H1 (cell line): Measurements from ENCODE around the gene GPR176. TPM values are rescaled to one million over a fixed set of nuclear protein-coding genes. Genes with fewer than 3 reads are reported as not detected.

Experiments
- CTCF ChIA-PET: fragments of 300-600 bp; sonication (Branson Sonifier 250); formaldehyde crosslinking; loops from one replicate; lab custom pipeline; 2021; ENCODE audit not compliant: partially characterized antibody; lab: Charles Lee
- POLR2A ChIA-PET: fragments of 300-600 bp; sonication (Branson Sonifier 250); formaldehyde crosslinking; loops from one replicate; lab custom pipeline; 2021; ENCODE audit warnings: inconsistent platforms; ENCODE audit not compliant: partially characterized antibody; lab: Charles Lee
- DNase-seq, 2 experiments: peaks; one replicate each; pipeline versions ENCODE4 v3.0.0 to v3.0.0-alpha.2; 2010 to 2022; ENCODE audit warnings: low spot score in 2 of 2, low read depth in 1 of 2, mixed read lengths in 1 of 2
- FAIRE-seq: peaks from 2 replicates; lab custom pipeline; 2011; peaks lifted over from hg19 to GRCh38; lab: Jason Lieb, UNC
- H2AFZ ChIP-seq: 2 replicates; pipeline ENCODE4 v1.8.1; 2012; ENCODE audit warnings: low read length, inconsistent platforms
- H2AK5ac ChIP-seq: 2 replicates; pipeline ENCODE4 v1.6.1; 2013; ENCODE audit warnings: low read depth, low read length
- H2BK120ac ChIP-seq: replicated peaks from 2 replicates; pipeline ENCODE3; 2013; ENCODE audit warnings: low read depth, low read length, inconsistent platforms
- H2BK12ac ChIP-seq: 2 replicates; pipeline ENCODE4 v1.6.1; 2013; ENCODE audit warnings: low read depth, low read length
- H2BK15ac ChIP-seq: 2 replicates; pipeline ENCODE4 v1.6.1; 2013; ENCODE audit warnings: low read length
- H2BK20ac ChIP-seq: 2 replicates; pipeline ENCODE4 v1.6.1; 2013; ENCODE audit warnings: low read length
- H2BK5ac ChIP-seq: 2 replicates; pipeline ENCODE4 v1.6.1; 2013; ENCODE audit warnings: low read depth, low read length
- H3K14ac ChIP-seq: 2 replicates; pipeline ENCODE4 v1.6.1; 2013; ENCODE audit warnings: inconsistent platforms; ENCODE audit not compliant: insufficient read length
- H3K18ac ChIP-seq: 2 replicates; pipeline ENCODE4 v1.6.1; 2013; ENCODE audit warnings: low read length; ENCODE audit errors: extremely low read depth
- H3K23ac ChIP-seq: 2 replicates; pipeline ENCODE4 v1.6.1; 2013; ENCODE audit warnings: inconsistent platforms; ENCODE audit not compliant: insufficient read length
- H3K23me2 ChIP-seq: 2 replicates; pipeline ENCODE4 v1.6.1; 2013; ENCODE audit warnings: low read depth, low read length
- H3K27ac ChIP-seq: 2 replicates; pipeline ENCODE4 v1.6.1; 2011; ENCODE audit warnings: low read depth, low read length, inconsistent platforms
- H3K27me3 ChIP-seq, 4 experiments: replicated peaks in 1 of 4; 1 replicate in 1 of 4; 2 replicates in 3 of 4; pipeline versions ENCODE4 v1.6.1 to v1.8.1; 2011 to 2013; ENCODE audit warnings: low read length in 3 of 4, mild to moderate bottlenecking in 3 of 4, inconsistent platforms in 2 of 4, mixed read lengths in 2 of 4, moderate library complexity in 1 of 4; ENCODE audit not compliant: control insufficient read depth in 3 of 4, insufficient read depth in 3 of 4; ENCODE audit errors: extremely low read depth in 1 of 4
- H3K36me3 ChIP-seq, 4 experiments: 2 replicates each; pipeline versions ENCODE4 v1.6.1 to v1.8.1; 2011 to 2013; ENCODE audit warnings: mild to moderate bottlenecking in 4 of 4, low read length in 3 of 4, moderate library complexity in 2 of 4, control low read depth in 1 of 4, inconsistent platforms in 1 of 4; ENCODE audit not compliant: insufficient read depth in 4 of 4, control insufficient read depth in 2 of 4
- H3K4ac ChIP-seq: replicated peaks from 2 replicates; pipeline ENCODE3; 2013; ENCODE audit warnings: low read length, low read depth, mixed read lengths, inconsistent platforms; ENCODE audit not compliant: insufficient read length
- H3K4me1 ChIP-seq, 4 experiments: replicated peaks in 1 of 4; 1 replicate in 1 of 4; 2 replicates in 3 of 4; pipeline versions ENCODE4 v1.6.1 to v1.8.1; 2011 to 2013; ENCODE audit warnings: low read length in 3 of 4, inconsistent platforms in 2 of 4, mixed read lengths in 1 of 4; ENCODE audit not compliant: insufficient read depth in 4 of 4, control insufficient read depth in 3 of 4
- H3K4me2 ChIP-seq, 2 experiments: 2 replicates each; pipeline versions ENCODE4 v1.6.1 to v1.8.1; 2011 to 2013; ENCODE audit warnings: low read depth in 2 of 2, low read length in 2 of 2, control low read depth in 1 of 2, inconsistent platforms in 1 of 2, mild to moderate bottlenecking in 1 of 2; ENCODE audit not compliant: insufficient read depth in 1 of 2
- H3K4me3 ChIP-seq, 4 experiments: fragments of 200-600, 300-600 bp in 1 of 4; sonication (generic), shearing (Covaris generic), sonication (Bioruptor Twin) in 1 of 4; 2 replicates each; pipeline versions ENCODE4 v1.5.1 to v1.8.1; 2011 to 2016; ENCODE audit warnings: low read length in 4 of 4, low read depth in 3 of 4, control low read depth in 2 of 4, inconsistent platforms in 2 of 4, mild to moderate bottlenecking in 2 of 4, mixed read lengths in 1 of 4, moderate library complexity in 1 of 4; ENCODE audit not compliant: insufficient read depth in 2 of 4; ENCODE audit errors: extremely low read depth in 1 of 4
- H3K56ac ChIP-seq: replicated peaks from 2 replicates; pipeline ENCODE3; 2013; ENCODE audit warnings: low read depth, mild to moderate bottlenecking, mixed read lengths, low read length, inconsistent platforms; ENCODE audit not compliant: insufficient read length
- H3K79me1 ChIP-seq: 2 replicates; pipeline ENCODE4 v1.6.1; 2013; ENCODE audit warnings: low read depth, low read length, control low read depth
- H3K79me2 ChIP-seq, 2 experiments: 2 replicates each; pipeline versions ENCODE4 v1.6.1 to v1.8.1; 2012 to 2013; ENCODE audit warnings: low read length in 2 of 2, mild to moderate bottlenecking in 2 of 2, inconsistent platforms in 1 of 2; ENCODE audit not compliant: insufficient read depth in 2 of 2, control insufficient read depth in 1 of 2
- H3K9ac ChIP-seq, 4 experiments: replicated peaks in 1 of 4; 1 replicate in 1 of 4; 2 replicates in 3 of 4; pipeline versions ENCODE4 v1.6.1 to v1.8.1; 2011 to 2013; ENCODE audit warnings: low read depth in 3 of 4, low read length in 3 of 4, control low read depth in 2 of 4, mild to moderate bottlenecking in 2 of 4, moderate library complexity in 2 of 4, inconsistent platforms in 1 of 4; ENCODE audit errors: extremely low read depth in 1 of 4
- H3K9me3 ChIP-seq, 2 experiments: 2 replicates each; pipeline versions ENCODE4 v1.6.1 to v1.8.1; 2012 to 2013; ENCODE audit warnings: mild to moderate bottlenecking in 2 of 2, moderate library complexity in 2 of 2, control low read depth in 1 of 2, inconsistent platforms in 1 of 2, low read depth in 1 of 2, low read length in 1 of 2, mixed read lengths in 1 of 2; ENCODE audit not compliant: insufficient read depth in 2 of 2
- H4K20me1 ChIP-seq, 2 experiments: replicated peaks in 1 of 2; 2 replicates each; pipeline versions ENCODE3 to v1.8.1; 2011 to 2013; ENCODE audit warnings: inconsistent platforms in 2 of 2, low read length in 2 of 2, mild to moderate bottlenecking in 1 of 2; ENCODE audit not compliant: insufficient read depth in 2 of 2, control insufficient read depth in 1 of 2
- H4K5ac ChIP-seq: 2 replicates; pipeline ENCODE4 v1.6.1; 2013; ENCODE audit warnings: low read length, low read depth, mixed read lengths, inconsistent platforms; ENCODE audit not compliant: insufficient read length
- H4K8ac ChIP-seq: 2 replicates; pipeline ENCODE4 v1.8.0; 2013; ENCODE audit warnings: mild to moderate bottlenecking, moderate library complexity, low read length, inconsistent platforms; ENCODE audit not compliant: insufficient read depth; ENCODE audit errors: extremely low read depth
- H4K91ac ChIP-seq: replicated peaks from 2 replicates; pipeline ENCODE3; 2013; ENCODE audit warnings: low read length, mixed read lengths, inconsistent platforms; ENCODE audit not compliant: insufficient read length
- CTCF ChIP-seq, 3 experiments: IDR thresholded peaks; 1 replicate in 2 of 3; 2 replicates in 1 of 3; pipeline versions ENCODE4 v1.5.1 to v1.6.1; 2011; ENCODE audit warnings: low read length in 3 of 3, mild to moderate bottlenecking in 3 of 3, inconsistent platforms in 2 of 3, low read depth in 1 of 3, moderate library complexity in 1 of 3; ENCODE audit not compliant: insufficient read depth in 1 of 3; ENCODE audit errors: control extremely low read depth in 1 of 3
- RAD21 ChIP-seq, 2 experiments: IDR thresholded peaks in 1 of 2; conservative IDR thresholded peaks in 1 of 2; 2 replicates each; pipeline ENCODE4 v1.6.1; 2011; ENCODE audit warnings: low read depth in 2 of 2, low read length in 2 of 2, improper control_type of control experiment in 1 of 2, inconsistent platforms in 1 of 2, mild to moderate bottlenecking in 1 of 2, moderate library complexity in 1 of 2
- RXRA ChIP-seq: IDR thresholded peaks from 2 replicates; pipeline ENCODE4 v1.6.1; 2011; ENCODE audit warnings: low read depth, mild to moderate bottlenecking, low read length, moderate library complexity; ENCODE audit not compliant: insufficient read depth
- WGBS, 2 experiments: shearing (Covaris generic) in 1 of 2; methylation state at CpG; one replicate each; pipeline versions ENCODE4 v1.1.6 to v1.1.7; 2013 to 2015; ENCODE audit warnings: low lambda C conversion rate in 2 of 2, mixed read lengths in 2 of 2, inconsistent platforms in 1 of 2, low coverage in 1 of 2, missing lambda C conversion rate in 1 of 2; ENCODE audit not compliant: insufficient replicate concordance in 2 of 2, insufficient coverage in 1 of 2, insufficient read length in 1 of 2; ENCODE audit errors: extremely low coverage in 1 of 2, missing lambda C conversion rate in 1 of 2; 5-methylcytosine and 5-hydroxymethylcytosine counted together
- polyA plus RNA-seq, 7 experiments: library from polyadenylated mRNA; depleted of rRNA in 3 of 7; stranded (reverse) in 5 of 7; unstranded in 2 of 7; fragments of >200 nt in 5 of 7; fragments of 200-250 nt in 2 of 7; gene quantifications; 1 replicate in 5 of 7; 2 replicates in 1 of 7; 4 replicates in 1 of 7; pipeline versions ENCODE4 v1.2.1 to v1.2.3, GENCODE V29; 2011 to 2013; ENCODE audit warnings: missing spikeins in 2 of 7, mixed read lengths in 2 of 7
- total RNA-seq: library from RNA; stranded (reverse); fragmentation: NEBNext Ultra II Directional; extraction: Animal tissue kit (Norgen Biotek cat#: 25700); gene quantifications from 2 replicates; pipeline ENCODE4 v1.2.1, GENCODE V29; 2021

Gene GPR176
- total and polyA plus RNA-seq, 2 of the 8 experiments (the other 6 are each of a cell fraction or from before 2014, with no cell fraction given): 190 to 281 TPM

DNA sequence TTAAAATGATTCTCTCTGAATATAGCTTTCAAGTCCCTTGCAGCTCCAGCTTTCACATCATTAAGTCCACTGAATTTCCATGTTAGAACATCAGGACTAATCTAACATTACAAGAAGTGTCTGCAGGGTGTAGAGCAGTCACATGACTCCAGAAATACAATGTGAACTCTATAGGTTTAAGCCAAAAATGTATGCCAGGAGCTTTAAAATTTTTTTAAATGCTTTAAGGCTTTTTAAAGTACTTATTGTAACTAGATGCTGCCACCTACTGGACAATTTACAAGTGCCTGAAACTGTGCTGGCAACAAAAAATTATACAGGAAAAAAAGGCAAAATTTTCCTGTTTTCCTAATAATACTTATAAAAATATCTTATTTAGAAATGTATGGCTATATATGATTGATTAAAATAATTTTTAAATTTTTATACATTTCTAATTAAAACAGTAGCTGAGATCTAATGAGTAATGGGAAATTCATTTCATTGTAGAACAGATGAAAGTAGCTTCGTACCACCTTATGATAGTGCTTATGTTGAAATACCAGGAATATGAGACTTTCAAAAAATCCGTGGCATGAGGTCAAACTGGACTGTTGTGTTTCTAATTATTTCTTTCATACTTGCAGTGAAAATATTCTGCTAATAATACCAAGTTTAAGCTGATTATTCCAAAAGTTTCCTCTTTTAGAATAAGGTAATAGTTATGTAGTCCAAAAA, 163.1 kb downstream of the GPR176 start:
- Histone ChIP-seq H4K91ac (no peak overlapping the region), H4K20me1 (no peaks in the 10 kb centered on the region), H2BK15ac (no peak overlapping the region), H4K5ac (no peak overlapping the region), H3K9ac (no peak overlapping the region), H3K9me3 (no peaks in the 10 kb centered on the region; a peak in 1 of 4 replicates), H3K36me3 (no peaks in the 10 kb centered on the region), H3K14ac (no peak overlapping the region), H3K27me3 (no peaks in the 10 kb centered on the region), H3K4me3 (no peak overlapping the region), H3K23me2 (no peaks in the 10 kb centered on the region), H3K4me2 (no peak overlapping the region), H2BK120ac (no peak overlapping the region), H3K79me2 (no peaks in the 10 kb centered on the region), H3K23ac (no peak overlapping the region), H3K4ac (no peak overlapping the region), H2AK5ac (no peak overlapping the region), H2BK5ac (no peak overlapping the region), H3K79me1 (no peaks in the 10 kb centered on the region), H2AFZ (no peak overlapping the region), H2BK20ac (no peak overlapping the region), H3K56ac (no peak overlapping the region), H3K18ac (no peak overlapping the region), H3K27ac (no peak overlapping the region), H4K8ac (no peak overlapping the region), H3K4me1 (no peaks in the 10 kb centered on the region), H2BK12ac (no peak overlapping the region)
- CTCF ChIA-PET: interaction anchor here (0.7 to 7.6 kb wide), 51 partner anchors 9 to 1057 kb away, joined by 3 to 89 read pairs (median 5); partner anchors contain the start of gene FSIP1
- POLR2A ChIA-PET: interaction anchor here (1.7 kb wide), 1 partner anchor 176 kb away, joined by 10 read pairs; the partner anchor contains the start of gene THBS1
- 46% methylated on average over 2 of the region's 2 CpGs; no CpG with 5 or more reads in 1 of the 2 experiments for WGBS, 2 experiments
- no peak for DNase-seq
- FAIRE-seq: peak; percentile 72
- TF ChIP-seq RAD21 (IDR thresholded peaks at IDR 0.05 in 1 of 2, conservative IDR thresholded peaks at IDR 0.05 in 1 of 2; ENCODE audit: low read depth in 2 of 2, low read length in 2 of 2) (peak; percentile 71 to 78), RXRA (no peak), CTCF (IDR thresholded peaks at IDR 0.05; ENCODE audit: control extremely low read depth in 1 of 3, insufficient read depth in 1 of 3, low read depth in 1 of 3, low read length in 3 of 3) (peak in 2 of 3 experiments; percentile 46 to 57; a peak in 2 of 4 replicates)
